ENCODE data around the gene ECHDC1.

DNA sequence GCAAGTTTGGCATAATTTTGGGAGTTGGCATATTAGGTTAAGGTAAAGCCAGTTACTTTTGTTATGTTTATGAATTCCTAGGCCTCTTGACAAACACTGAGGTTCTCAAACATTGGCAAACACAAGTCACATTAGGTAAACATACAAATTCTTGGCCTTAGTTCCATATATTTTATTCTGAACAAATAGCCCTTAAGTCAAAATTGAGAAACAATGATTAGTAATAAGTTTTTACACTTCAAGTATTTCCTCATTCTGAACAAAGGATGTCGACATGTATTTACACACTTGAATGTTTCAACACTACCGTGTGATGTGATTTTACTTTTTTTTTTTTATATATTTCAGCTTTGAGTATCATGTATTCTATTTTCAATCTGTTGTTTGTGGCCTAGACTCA, 3.8 kb upstream of the ECHDC1 start:
- no peak for TF ChIP-seq EZH2 (IDR thresholded peaks at IDR 0.05; ENCODE audit: borderline replicate concordance, low read depth, low read length, severe bottlenecking)
- TF ChIP-seq, protein P1, sequence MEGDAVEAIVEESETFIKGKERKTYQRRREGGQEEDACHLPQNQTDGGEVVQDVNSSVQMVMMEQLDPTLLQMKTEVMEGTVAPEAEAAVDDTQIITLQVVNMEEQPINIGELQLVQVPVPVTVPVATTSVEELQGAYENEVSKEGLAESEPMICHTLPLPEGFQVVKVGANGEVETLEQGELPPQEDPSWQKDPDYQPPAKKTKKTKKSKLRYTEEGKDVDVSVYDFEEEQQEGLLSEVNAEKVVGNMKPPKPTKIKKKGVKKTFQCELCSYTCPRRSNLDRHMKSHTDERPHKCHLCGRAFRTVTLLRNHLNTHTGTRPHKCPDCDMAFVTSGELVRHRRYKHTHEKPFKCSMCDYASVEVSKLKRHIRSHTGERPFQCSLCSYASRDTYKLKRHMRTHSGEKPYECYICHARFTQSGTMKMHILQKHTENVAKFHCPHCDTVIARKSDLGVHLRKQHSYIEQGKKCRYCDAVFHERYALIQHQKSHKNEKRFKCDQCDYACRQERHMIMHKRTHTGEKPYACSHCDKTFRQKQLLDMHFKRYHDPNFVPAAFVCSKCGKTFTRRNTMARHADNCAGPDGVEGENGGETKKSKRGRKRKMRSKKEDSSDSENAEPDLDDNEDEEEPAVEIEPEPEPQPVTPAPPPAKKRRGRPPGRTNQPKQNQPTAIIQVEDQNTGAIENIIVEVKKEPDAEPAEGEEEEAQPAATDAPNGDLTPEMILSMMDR (IDR thresholded peaks at IDR 0.05; ENCODE audit: borderline replicate concordance, extremely low read depth, low read length, poor library complexity, severe bottlenecking): no peak

All from DND-41 (cell line).